ENCODE results near the gene LMF1. TPM values are rescaled to one million over a fixed set of nuclear protein-coding genes. Genes with fewer than 3 reads are reported as not detected.

The LMF1 gene
- total and polyA plus RNA-seq, 2 of the 13 experiments (the other 11 are each of a cell fraction or from before 2014, with no cell fraction given): 6.8 to 8.5 TPM

- ChIA-PET CTCF (ENCODE audit: low intra/inter-chr PET ratio, low total read pairs) (no interaction called here), POLR2A (no interaction called here)
- H2AFZ ChIP-seq (ENCODE audit: low read length): no peak overlapping the region
- ATAC-seq (no peak), DNase-seq (ENCODE audit: low spot score) (no peak), FAIRE-seq (no peak)
- no peaks in the 10 kb centered on the region for H3K36me3 ChIP-seq (replicated peaks in 1 of 2; ENCODE audit: control insufficient read depth in 1 of 2, insufficient read depth in 2 of 2, low read length in 2 of 2)
- H3K27ac ChIP-seq (ENCODE audit: extremely low read length, insufficient read depth, low read length): no peak overlapping the region
- no peaks in the 10 kb centered on the region for H3K4me1 ChIP-seq (ENCODE audit: insufficient read depth, low read length)
- in situ Hi-C loops (cut with HindIII; ENCODE audit: extremely low pct_ligation_motif_present, low pct_unique_long_range_greater_than_20kb) (no loop called here), intact Hi-C loops (cut with micrococcal nuclease; ENCODE audit: unreplicated experiment) (no loop called here)
- H3K9ac ChIP-seq (ENCODE audit: insufficient read depth, low read depth, low read length): no peak overlapping the region
- 44% methylated on average over 11 of the region's 17 CpGs for WGBS (ENCODE audit: low lambda C conversion rate)
- H3K9me3 ChIP-seq (ENCODE audit: low read length): peaks cover 14% of the 10 kb centered on the region; the same call in 1 of the 2 replicates
- H4K20me1 ChIP-seq (ENCODE audit: insufficient read depth, low read length): no peaks in the 10 kb centered on the region
- H3K4me2 ChIP-seq (ENCODE audit: low read depth, low read length): no peak overlapping the region
- peaks cover 2 to 22% of the 10 kb centered on the region in 2 experiments; a peak in 3 of 5 replicates for H3K27me3 ChIP-seq (ENCODE audit: control insufficient read depth in 1 of 2, insufficient read depth in 2 of 2, low read length in 2 of 2)
- no peak for TF ChIP-seq ZBTB4 (CRISPR knock-in tag; IDR thresholded peaks at IDR 0.05; ENCODE audit: borderline replicate concordance)
- no peak for TF ChIP-seq ZNF24 (IDR thresholded peaks at IDR 0.05)
- TF ChIP-seq SRSF9 (IDR thresholded peaks at IDR 0.05; ENCODE audit: borderline replicate concordance, insufficient read depth, low read depth, low read length, poor library complexity, severe bottlenecking): no peak
- no peak for TF ChIP-seq ETV5 (CRISPR knock-in tag; IDR thresholded peaks at IDR 0.05; ENCODE audit: borderline replicate concordance)
- no peak for TF ChIP-seq GATAD2A (CRISPR knock-in tag; IDR thresholded peaks at IDR 0.05)
- TF ChIP-seq ZC3H4 (CRISPR knock-in tag; IDR thresholded peaks at IDR 0.05; ENCODE audit: borderline replicate concordance): no peak
- TF ChIP-seq MEIS2 (CRISPR knock-in tag; IDR thresholded peaks at IDR 0.05): no peak
- no peak for TF ChIP-seq SAFB2 (CRISPR knock-in tag; IDR thresholded peaks at IDR 0.05; ENCODE audit: borderline replicate concordance, low read depth)
- no peak for TF ChIP-seq ATF5 (CRISPR knock-in tag; IDR thresholded peaks at IDR 0.05; ENCODE audit: low read depth)
- no peak for TF ChIP-seq MTERF4 (CRISPR knock-in tag; IDR thresholded peaks at IDR 0.05)
- TF ChIP-seq ZNF441 (CRISPR knock-in tag; IDR thresholded peaks at IDR 0.05; ENCODE audit: borderline replicate concordance): no peak
- no peak for TF ChIP-seq TFDP1 (CRISPR knock-in tag; IDR thresholded peaks at IDR 0.05; ENCODE audit: borderline replicate concordance)
- no peak for TF ChIP-seq ZSCAN30 (CRISPR knock-in tag; IDR thresholded peaks at IDR 0.05)
- TF ChIP-seq POLR2AphosphoS5 (IDR thresholded peaks at IDR 0.05; ENCODE audit: low read depth, low read length): no peak
- no TSS peak for BruUV-seq (replicated peaks)
- no peaks in the 10 kb centered on the region for H3K79me2 ChIP-seq (ENCODE audit: insufficient read depth, low read length)
- no peak overlapping the region for H3K4me3 ChIP-seq (replicated peaks in 1 of 3; ENCODE audit: insufficient read depth in 1 of 3, low read depth in 2 of 3, low read length in 3 of 3)
Measured at GRCh38 chr16:851871-852270, 118.9 kb downstream of the LMF1 start.

Data from HepG2 (cell line).